Gastroesophageal sphincter (tissue), 3 donors: ENCODE data around the gene ADCY2.

Experiments used
- CTCF ChIP-seq, 4 experiments: fragments of 200-600 bp in 2 of 4; fragments of 450-650 bp in 2 of 4; sonication (generic) in 1 of 4; IDR thresholded peaks; one replicate each; pipeline ENCODE4 v1.5.1; 2017 to 2019; ENCODE audit warnings: antibody characterized with exemption in 4 of 4, mild to moderate bottlenecking in 2 of 4, moderate library complexity in 2 of 4
- POLR2A ChIP-seq, 2 donors: fragments of 450-650 bp; IDR thresholded peaks; one replicate each; pipeline ENCODE4 v1.6.1; 2017; ENCODE audit warnings: antibody characterized with exemption in 2 of 2, mild to moderate bottlenecking in 2 of 2, moderate library complexity in 1 of 2

- no peak for TF ChIP-seq CTCF (IDR thresholded peaks at IDR 0.05)
- TF ChIP-seq POLR2A (IDR thresholded peaks at IDR 0.05) = no peak
These were observed 318.8 kb downstream of the ADCY2 start for GRCh38 chr5:7714697-7715096.
